Activated CD4-positive, alpha-beta T cell treated with anti-CD3 and anti-CD28 coated beads, Interleukin-2, amount 50 U/mL, for 16 hours (primary cell): ENCODE measurements around the gene STAG3.
"Not testable (repeated sequence)": the region's sequence is repeated elsewhere in the genome, so short reads cannot be mapped to it uniquely, and the experiment has no call there.

Experiments
- DNase-seq: peaks from one replicate; pipeline ENCODE4 v3.0.0-alpha.2; 2020

STAG3 gene

GRCh38 chr7:100177045-100178001 lies at the start of gene STAG3, which contains the start of gene GPC2:
Gene STAG3 (plus strand): TSS chr7:100177918. CDS start chr7:100180557, 2,639 bp downstream.
Gene GPC2 (minus strand): TSS chr7:100177381. CDS start chr7:100177199, 182 bp downstream.
- DNase-seq = peak; percentile 98

GRCh38 chr7:100128637-100128963 lies 49.1 kb upstream of the STAG3 start:
- no peak for DNase-seq

- DNase-seq = not testable (repeated sequence)
Measured at GRCh38 chr7:100130220-100130607, 47.5 kb upstream of the STAG3 start.

GRCh38 chr7:100130608-100131453 lies 46.9 kb upstream of the STAG3 start:
- DNase-seq = peak; percentile 81

GRCh38 chr7:100132126-100132525 lies 45.6 kb upstream of the STAG3 start:
- DNase-seq = no peak

- peak; percentile 71 for DNase-seq
Measured at GRCh38 chr7:100132697-100133151, 45.0 kb upstream of the STAG3 start.

- no peak for DNase-seq
Measured at GRCh38 chr7:100137851-100138760, 39.6 kb upstream of the STAG3 start.

- DNase-seq = no peak
Measured at GRCh38 chr7:100141555-100141949, 36.2 kb upstream of the STAG3 start.

- no peak for DNase-seq
Measured at GRCh38 chr7:100142461-100142860, 35.3 kb upstream of the STAG3 start.

- DNase-seq = not testable (repeated sequence)
Measured at GRCh38 chr7:100146350-100146749, 31.4 kb upstream of the STAG3 start.

- DNase-seq = no peak
Measured at GRCh38 chr7:100147278-100147677, 30.4 kb upstream of the STAG3 start.

GRCh38 chr7:100148225-100148558 lies 29.5 kb upstream of the STAG3 start:
- no peak for DNase-seq

GRCh38 chr7:100148559-100149328 lies 29.0 kb upstream of the STAG3 start, which contains the start of gene LAMTOR4:
Gene LAMTOR4 (plus strand): TSS chr7:100148918. CDS start chr7:100148973, 55 bp downstream.
- DNase-seq = peak; percentile 100

- DNase-seq = no peak
Measured at GRCh38 chr7:100152404-100152803, 25.3 kb upstream of the STAG3 start.

GRCh38 chr7:100152937-100153666 lies 24.6 kb upstream of the STAG3 start:
- DNase-seq = no peak

GRCh38 chr7:100153708-100154535 lies 23.8 kb upstream of the STAG3 start:
- DNase-seq = no peak

- DNase-seq = no peak
Measured at GRCh38 chr7:100154651-100155491, 22.8 kb upstream of the STAG3 start.

GRCh38 chr7:100155553-100156317 lies 22.0 kb upstream of the STAG3 start:
- DNase-seq = no peak
